ENCODE measurements around the gene SLIT1. TPM values are rescaled to one million over a fixed set of nuclear protein-coding genes. Genes with fewer than 3 reads are reported as not detected.

SLIT1 gene
- total RNA-seq, result under 0.01 TPM in 2 replicates

GRCh38 chr10:97185326-97186058 is at the start of gene SLIT1:
Gene SLIT1, minus strand, starts transcription at chr10:97185959. Its CDS starts 285 bp downstream, at chr10:97185674.

Other genes with a start within 250 kb of the SLIT1 start
- 3.7 and 4.3 TPM in 2 replicates for gene ARHGAP19, start 106.7 kb upstream of the SLIT1 start, total RNA-seq
- gene FRAT1, start 133.3 kb upstream of the SLIT1 start, total RNA-seq, result 2.1 and 2.6 TPM in 2 replicates
- gene FRAT2, start 148.8 kb upstream of the SLIT1 start, total RNA-seq, result 5.0 and 6.5 TPM in 2 replicates
- 14.0 and 15.2 TPM in 2 replicates for gene RRP12, start 215.4 kb upstream of the SLIT1 start, total RNA-seq
- gene PGAM1, start 240.2 kb upstream of the SLIT1 start, total RNA-seq, result 524 and 551 TPM in 2 replicates

Measured in articular chondrocyte of knee joint (primary cell).